ENCODE measurements around the gene KRT37. TPM values are rescaled to one million over a fixed set of nuclear protein-coding genes. Genes with fewer than 3 reads are reported as not detected.
"Not testable (repeated sequence)": the region's sequence is repeated elsewhere in the genome, so short reads cannot be mapped to it uniquely, and the experiment has no call there.

KRT37 gene
- total RNA-seq, 4 donors from 2014 or later, result not detected

DNA sequence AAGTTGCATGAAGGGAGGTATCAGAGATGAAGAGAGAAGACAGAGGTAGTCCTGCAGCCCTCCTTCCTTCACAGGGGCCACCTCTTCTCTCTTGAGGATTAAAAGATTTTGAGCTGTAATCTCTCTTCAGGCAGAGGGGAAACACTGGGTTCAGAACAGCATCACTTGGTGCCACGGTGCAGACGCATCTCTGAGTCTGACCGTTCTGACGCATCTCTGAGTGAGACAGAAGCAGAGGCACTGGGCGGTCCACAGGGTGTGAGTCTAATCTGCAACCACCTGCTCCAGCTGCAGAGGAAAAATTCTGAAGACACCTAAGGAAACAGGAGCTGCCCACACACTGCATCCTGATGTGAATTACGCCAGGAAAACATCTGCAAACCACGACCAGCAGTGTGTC is 5.3 kb upstream of the KRT37 start:
- Histone ChIP-seq H3K27me3 (no peaks in the 10 kb centered on the region), H3K27ac (no peak overlapping the region), H3K4me1 (no peaks in the 10 kb centered on the region), H3K9me3 (no peaks in the 10 kb centered on the region), H3K4me3 (no peak overlapping the region), H3K36me3 (no peaks in the 10 kb centered on the region)
- no peak for DNase-seq
- no peak for ATAC-seq
- no peak for TF ChIP-seq POLR2A (IDR thresholded peaks at IDR 0.05)
- intact Hi-C loops (cut with DNase I; ENCODE audit: low total_unique reads) (no loop called here), in situ Hi-C loops (cut with MboI; ENCODE audit: low sequenced_read_pairs in 4 of 4) (no loop called here)

DNA sequence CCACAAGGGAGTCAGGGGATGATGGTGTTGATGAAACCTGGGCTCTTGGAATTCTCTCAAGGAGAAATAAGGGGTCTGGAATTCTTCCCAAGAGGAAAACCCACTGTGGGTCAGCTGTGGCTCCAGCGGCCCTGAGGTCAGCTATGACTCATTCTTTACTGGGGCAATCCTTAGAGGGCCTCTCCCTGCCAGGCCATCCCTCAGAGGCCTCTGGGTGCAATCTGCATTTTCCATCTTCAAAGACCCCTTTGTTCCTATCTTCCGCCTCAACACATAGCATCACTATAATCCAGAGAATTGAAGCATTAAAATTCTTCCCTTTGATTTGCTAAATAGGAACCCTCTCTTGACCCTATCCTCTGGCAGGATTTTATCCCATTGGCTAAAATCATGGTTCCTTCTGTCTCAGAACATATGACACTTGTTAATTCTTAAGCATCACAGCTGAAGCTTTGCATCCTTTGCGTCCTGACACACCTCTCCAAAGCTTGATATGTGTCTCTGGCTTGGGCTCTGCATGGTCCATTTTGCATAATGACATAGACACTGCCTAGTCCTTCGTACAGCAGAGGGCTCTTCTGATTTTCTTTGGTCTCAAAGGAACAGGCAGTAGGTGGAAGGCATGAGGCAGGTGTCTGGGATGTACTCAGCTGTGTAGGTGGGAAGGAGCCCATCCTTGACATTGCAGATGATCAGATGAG is 4.4 kb upstream of the KRT37 start:
- Histone ChIP-seq H3K9me3 (no peaks in the 10 kb centered on the region), H3K4me1 (no peaks in the 10 kb centered on the region), H3K27ac (no peak overlapping the region), H3K36me3 (no peaks in the 10 kb centered on the region), H3K4me3 (no peak overlapping the region), H3K27me3 (no peaks in the 10 kb centered on the region)
- no peak for DNase-seq
- intact Hi-C loops (cut with DNase I; ENCODE audit: low total_unique reads) (no loop called here), in situ Hi-C loops (cut with MboI; ENCODE audit: low sequenced_read_pairs in 4 of 4) (no loop called here)
- no peak for ATAC-seq
- TF ChIP-seq POLR2A (IDR thresholded peaks at IDR 0.05), result no peak
- TF ChIP-seq, protein P1, sequence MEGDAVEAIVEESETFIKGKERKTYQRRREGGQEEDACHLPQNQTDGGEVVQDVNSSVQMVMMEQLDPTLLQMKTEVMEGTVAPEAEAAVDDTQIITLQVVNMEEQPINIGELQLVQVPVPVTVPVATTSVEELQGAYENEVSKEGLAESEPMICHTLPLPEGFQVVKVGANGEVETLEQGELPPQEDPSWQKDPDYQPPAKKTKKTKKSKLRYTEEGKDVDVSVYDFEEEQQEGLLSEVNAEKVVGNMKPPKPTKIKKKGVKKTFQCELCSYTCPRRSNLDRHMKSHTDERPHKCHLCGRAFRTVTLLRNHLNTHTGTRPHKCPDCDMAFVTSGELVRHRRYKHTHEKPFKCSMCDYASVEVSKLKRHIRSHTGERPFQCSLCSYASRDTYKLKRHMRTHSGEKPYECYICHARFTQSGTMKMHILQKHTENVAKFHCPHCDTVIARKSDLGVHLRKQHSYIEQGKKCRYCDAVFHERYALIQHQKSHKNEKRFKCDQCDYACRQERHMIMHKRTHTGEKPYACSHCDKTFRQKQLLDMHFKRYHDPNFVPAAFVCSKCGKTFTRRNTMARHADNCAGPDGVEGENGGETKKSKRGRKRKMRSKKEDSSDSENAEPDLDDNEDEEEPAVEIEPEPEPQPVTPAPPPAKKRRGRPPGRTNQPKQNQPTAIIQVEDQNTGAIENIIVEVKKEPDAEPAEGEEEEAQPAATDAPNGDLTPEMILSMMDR (IDR thresholded peaks at IDR 0.05 in 4 of 5, conservative IDR thresholded peaks at IDR 0.05 in 1 of 5), result no peak

DNA sequence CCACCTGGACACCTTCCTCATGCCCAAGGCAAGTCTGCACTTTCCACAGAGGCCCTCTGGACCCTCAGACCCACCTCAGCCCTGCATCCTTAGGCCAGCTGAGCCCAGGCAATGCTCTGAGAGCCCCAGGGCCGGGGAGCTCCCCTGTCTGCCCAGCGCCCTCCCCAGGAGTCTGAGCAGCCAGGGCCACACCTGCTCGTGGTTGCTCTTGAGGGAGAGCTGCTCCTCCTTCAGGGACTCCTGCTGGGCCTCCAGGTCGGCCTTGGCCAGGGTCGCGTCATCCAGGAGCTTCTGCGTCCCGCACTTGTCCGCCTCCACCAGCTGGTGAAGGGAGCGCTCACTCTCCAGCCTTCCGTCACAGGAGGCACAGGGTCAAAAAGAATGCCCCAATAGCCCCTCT is 1.8 kb downstream of the KRT37 start:
- H3K4me3 ChIP-seq; ATAC-seq; intact Hi-C loops (cut with DNase I; ENCODE audit: low total_unique reads); DNase-seq; H3K4me1 ChIP-seq; in situ Hi-C loops (cut with MboI; ENCODE audit: low sequenced_read_pairs in 4 of 4); H3K27me3 ChIP-seq; H3K27ac ChIP-seq; H3K9me3 ChIP-seq; H3K36me3 ChIP-seq: not testable (repeated sequence)

DNA sequence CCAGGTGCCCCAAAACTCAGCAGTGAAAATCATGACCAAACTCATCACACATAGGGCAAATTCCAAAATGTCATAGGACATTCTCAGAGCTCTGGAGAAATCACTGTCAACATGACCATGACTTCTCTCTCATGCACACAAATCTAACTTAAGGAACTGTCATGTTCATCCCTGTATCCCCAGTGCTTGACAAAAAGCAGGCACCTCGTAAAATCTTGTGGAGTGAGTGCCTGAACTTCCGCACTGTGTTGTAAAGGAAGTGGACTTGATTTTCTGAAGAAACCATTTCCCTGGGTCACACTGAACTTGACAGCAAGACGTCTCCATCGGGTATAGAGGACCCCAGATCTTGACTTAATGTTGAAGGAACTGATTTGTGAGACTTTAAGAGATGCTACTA is 2.8 kb downstream of the KRT37 start:
- TF ChIP-seq, protein P1 (IDR thresholded peaks at IDR 0.05 in 4 of 5, conservative IDR thresholded peaks at IDR 0.05 in 1 of 5), result no peak
- TF ChIP-seq POLR2A (IDR thresholded peaks at IDR 0.05), result no peak
- no peaks in the 10 kb centered on the region for H3K9me3 ChIP-seq
- no peak overlapping the region for H3K4me3 ChIP-seq
- intact Hi-C loops (cut with DNase I; ENCODE audit: low total_unique reads) (no loop called here), in situ Hi-C loops (cut with MboI; ENCODE audit: low sequenced_read_pairs in 4 of 4) (no loop called here)
- DNase-seq, result no peak
- H3K4me1 ChIP-seq, result no peaks in the 10 kb centered on the region
- no peaks in the 10 kb centered on the region for H3K27me3 ChIP-seq
- no peak overlapping the region for H3K27ac ChIP-seq
- no peaks in the 10 kb centered on the region for H3K36me3 ChIP-seq
- no peak for ATAC-seq

DNA sequence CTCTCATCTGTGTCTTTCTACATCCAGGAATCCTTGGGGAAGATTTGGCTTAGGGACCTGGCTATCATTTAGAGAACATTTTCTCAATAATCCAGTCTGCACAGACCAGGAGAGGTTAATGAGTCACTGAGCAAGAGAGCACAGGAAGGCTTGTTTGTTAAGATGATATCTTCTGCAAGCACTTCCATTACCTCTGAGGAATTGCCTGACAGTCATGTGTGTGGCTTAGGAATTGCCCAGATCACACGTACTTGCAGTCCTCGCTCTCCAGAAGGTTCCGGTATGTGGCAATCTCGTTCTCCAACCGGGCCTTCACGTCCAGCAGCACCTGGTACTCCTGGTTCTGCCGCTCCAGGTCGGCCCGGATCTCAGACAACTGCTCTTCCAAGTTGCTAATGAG is 3.3 kb downstream of the KRT37 start:
- in situ Hi-C loops (cut with MboI; ENCODE audit: low sequenced_read_pairs in 4 of 4), result no loop called here
- TF ChIP-seq, protein P1 (IDR thresholded peaks at IDR 0.05 in 4 of 5, conservative IDR thresholded peaks at IDR 0.05 in 1 of 5), result no peak
- no peak for TF ChIP-seq POLR2A (IDR thresholded peaks at IDR 0.05)
- H3K36me3 ChIP-seq, result no peaks in the 10 kb centered on the region
- DNase-seq (no peak), ATAC-seq (peak in 1 of 2 donors; percentile 76)
- H3K4me3 ChIP-seq, result no peak overlapping the region
- H3K9me3 ChIP-seq, result no peaks in the 10 kb centered on the region
- intact Hi-C loops (cut with DNase I; ENCODE audit: low total_unique reads), result no loop called here
- H3K27ac ChIP-seq, result no peak overlapping the region
- H3K4me1 ChIP-seq, result peaks cover 0 to 3% of the 10 kb centered on the region in 2 donors
- H3K27me3 ChIP-seq, result no peaks in the 10 kb centered on the region

DNA sequence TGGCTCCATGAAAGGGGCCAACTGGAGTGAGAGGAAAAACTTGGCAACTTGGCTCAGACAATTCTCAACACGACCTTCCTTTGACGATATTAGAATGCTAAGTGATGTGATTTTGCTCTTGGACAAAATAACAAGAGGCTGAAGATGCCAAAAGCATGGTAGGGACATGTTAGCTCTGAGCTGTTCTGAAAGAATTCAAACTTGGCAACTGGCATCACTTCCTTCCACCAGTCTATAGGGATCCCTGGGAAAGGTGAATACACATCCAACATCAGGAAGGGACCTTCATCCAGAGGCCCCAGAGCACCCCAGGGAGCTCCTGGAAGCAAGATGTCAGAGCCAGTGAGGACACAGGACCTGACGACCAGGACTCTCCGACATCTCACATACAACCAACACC is 4.3 kb downstream of the KRT37 start:
- intact Hi-C loops (cut with DNase I; ENCODE audit: low total_unique reads) (no loop called here), in situ Hi-C loops (cut with MboI; ENCODE audit: low sequenced_read_pairs in 4 of 4) (no loop called here)
- no peaks in the 10 kb centered on the region for H3K36me3 ChIP-seq
- H3K4me1 ChIP-seq, result peaks cover 0 to 11% of the 10 kb centered on the region in 2 donors
- ATAC-seq (no peak), DNase-seq (no peak)
- no peaks in the 10 kb centered on the region for H3K9me3 ChIP-seq
- TF ChIP-seq, protein P1 (IDR thresholded peaks at IDR 0.05 in 4 of 5, conservative IDR thresholded peaks at IDR 0.05 in 1 of 5), result no peak
- TF ChIP-seq POLR2A (IDR thresholded peaks at IDR 0.05), result no peak
- H3K27ac ChIP-seq, result no peak overlapping the region
- no peak overlapping the region for H3K4me3 ChIP-seq
- H3K27me3 ChIP-seq, result no peaks in the 10 kb centered on the region

Data from gastrocnemius medialis (tissue), 4 donors.